ENCODE data around the gene PLD4.
"Not testable (repeated sequence)": the region's sequence is repeated elsewhere in the genome, so short reads cannot be mapped to it uniquely, and the experiment has no call there.

PLD4 gene

GRCh38 chr14:104900639-104901512, 23.8 kb upstream of the PLD4 start:
- no peak for DNase-seq

- DNase-seq, result no peak
Observed at GRCh38 chr14:104903990-104904389, 20.7 kb upstream of the PLD4 start.

GRCh38 chr14:104904650-104905578, 19.8 kb upstream of the PLD4 start:
- not testable (repeated sequence) for DNase-seq

- DNase-seq, result not testable (repeated sequence)
Observed at GRCh38 chr14:104905579-104905933, 19.1 kb upstream of the PLD4 start.

GRCh38 chr14:104908303-104908702, 16.4 kb upstream of the PLD4 start:
- no peak for DNase-seq

- DNase-seq, result no peak
Observed at GRCh38 chr14:104912053-104912452, 12.6 kb upstream of the PLD4 start.

- no peak for DNase-seq
Observed at GRCh38 chr14:104913435-104913834, 11.2 kb upstream of the PLD4 start.

GRCh38 chr14:104917116-104917515, 7.6 kb upstream of the PLD4 start:
- DNase-seq, result no peak

- DNase-seq, result no peak
Observed at GRCh38 chr14:104917993-104918392, 6.7 kb upstream of the PLD4 start.

GRCh38 chr14:104919152-104919992, 5.3 kb upstream of the PLD4 start:
- not testable (repeated sequence) for DNase-seq

- DNase-seq, result no peak
Observed at GRCh38 chr14:104919993-104920315, 4.7 kb upstream of the PLD4 start.

- no peak for DNase-seq
Observed at GRCh38 chr14:104923640-104924420, 849 bp upstream of the PLD4 start.

GRCh38 chr14:104925214-104925854, 655 bp downstream of the PLD4 start:
- no peak for DNase-seq

- DNase-seq, result no peak
Observed at GRCh38 chr14:104925855-104926609, 1.4 kb downstream of the PLD4 start.

GRCh38 chr14:104926619-104927431, 2.1 kb downstream of the PLD4 start:
- DNase-seq, result no peak

GRCh38 chr14:104927432-104927816, 2.7 kb downstream of the PLD4 start:
- no peak for DNase-seq

- DNase-seq, result no peak
Observed at GRCh38 chr14:104927901-104928300, 3.2 kb downstream of the PLD4 start.

GRCh38 chr14:104928391-104929133, 3.9 kb downstream of the PLD4 start:
- no peak for DNase-seq
